GM23248 (cell line): Measurements from ENCODE around the gene GNE. TPM values are rescaled to one million over a fixed set of nuclear protein-coding genes. Genes with fewer than 3 reads are reported as not detected.

Experiments used
- DNase-seq: peaks from one replicate; pipeline ENCODE4 v3.0.0-alpha.2; 2015
- H2AFZ ChIP-seq: fragments of 200-600 bp; sonication (generic); 2 replicates; pipeline ENCODE4 v1.6.1; 2016; ENCODE audit warnings: antibody characterized with exemption
- H3F3A ChIP-seq: fragments of 200-600 bp; sonication (generic); 2 replicates; pipeline ENCODE4 v1.6.1; 2016; ENCODE audit warnings: mild to moderate bottlenecking, antibody characterized with exemption, mixed run types; ENCODE audit not compliant: insufficient read depth
- H3K27ac ChIP-seq: fragments of 200-600 bp; sonication (generic); 2 replicates; pipeline ENCODE4 v1.5.1; 2016; ENCODE audit warnings: mild to moderate bottlenecking
- H3K27me3 ChIP-seq: fragments of 200-600 bp; sonication (generic); replicated peaks from 2 replicates; pipeline ENCODE4 v1.6.1; 2016; ENCODE audit warnings: mild to moderate bottlenecking; ENCODE audit not compliant: insufficient read depth
- H3K36me3 ChIP-seq: fragments of 200-600 bp; sonication (generic); 2 replicates; pipeline ENCODE4 v1.6.1; 2016; ENCODE audit warnings: low read depth, mild to moderate bottlenecking
- H3K4me1 ChIP-seq: fragments of 200-600 bp; sonication (generic); 2 replicates; pipeline ENCODE4 v1.6.1; 2016; ENCODE audit warnings: mild to moderate bottlenecking; ENCODE audit not compliant: insufficient read depth
- H3K4me2 ChIP-seq: fragments of 200-600 bp; sonication (generic); one replicate; pipeline ENCODE4 v1.6.1; 2016; ENCODE audit warnings: mild to moderate bottlenecking; ENCODE audit not compliant: unreplicated experiment
- H3K4me3 ChIP-seq: fragments of 200-600 bp; sonication (generic); 2 replicates; pipeline ENCODE4 v1.5.1; 2016; ENCODE audit warnings: mild to moderate bottlenecking
- H3K79me2 ChIP-seq: fragments of 200-600 bp; sonication (generic); 2 replicates; pipeline ENCODE4 v1.6.1; 2016; ENCODE audit warnings: mild to moderate bottlenecking; ENCODE audit not compliant: insufficient read depth
- H3K9ac ChIP-seq: fragments of 200-600 bp; sonication (generic); 2 replicates; pipeline ENCODE4 v1.6.1; 2016; ENCODE audit warnings: mild to moderate bottlenecking
- H3K9me2 ChIP-seq: fragments of 200-600 bp; sonication (generic); 2 replicates; pipeline ENCODE4 v1.6.1; 2016; ENCODE audit warnings: mixed run types, mild to moderate bottlenecking, moderate library complexity; ENCODE audit not compliant: insufficient read depth
- H3K9me3 ChIP-seq: fragments of 200-600 bp; sonication (generic); one replicate; pipeline ENCODE4 v1.6.1; 2017; ENCODE audit warnings: low read depth
- H4K20me1 ChIP-seq: fragments of 200-600 bp; sonication (generic); 2 replicates; pipeline ENCODE4 v1.6.0; 2016; ENCODE audit not compliant: insufficient read depth
- EZH2 ChIP-seq: fragments of 200-600 bp; sonication (generic); IDR thresholded peaks from 2 replicates; pipeline ENCODE4 v1.6.1; 2018; ENCODE audit warnings: antibody characterized with exemption, mild to moderate bottlenecking; ENCODE audit not compliant: insufficient read depth, poor library complexity, severe bottlenecking
- EZH2phosphoT487 ChIP-seq: fragments of 200-600 bp; sonication (generic); IDR thresholded peaks from 2 replicates; pipeline ENCODE4 v1.6.1; 2018; ENCODE audit warnings: antibody characterized with exemption, moderate library complexity, mild to moderate bottlenecking, low read depth; ENCODE audit not compliant: insufficient read depth
- WGBS, 2 experiments: methylation state at CpG; one replicate each; pipeline ENCODE4 v1.1.6; 2015 to 2017; ENCODE audit warnings: low lambda C conversion rate in 2 of 2, low coverage in 1 of 2; ENCODE audit errors: missing lambda C conversion rate in 2 of 2; 5-methylcytosine and 5-hydroxymethylcytosine counted together
- in situ Hi-C: fragments of 300-500 bp; cut with MboI; formaldehyde crosslinking; loops from 2 replicates; pipeline ENCODE4 v1.15.0; 2020
- polyA plus RNA-seq: library from polyadenylated mRNA; unstranded; fragments of >200 nt; fragmentation: Nextera tagmentation; extraction: Ambion mirVana; gene quantifications from 2 replicates; pipeline ENCODE4 v1.2.1, GENCODE V29; 2016
- total RNA-seq: library from RNA; depleted of rRNA; stranded (reverse); fragments of >200 nt; shearing (Covaris generic); gene quantifications from 2 replicates; pipeline ENCODE4 v1.2.3, GENCODE V29; 2014

GNE gene
- total and polyA plus RNA-seq, 2 experiments from 2014 or later, result 6.2 to 22.4 TPM

DNA sequence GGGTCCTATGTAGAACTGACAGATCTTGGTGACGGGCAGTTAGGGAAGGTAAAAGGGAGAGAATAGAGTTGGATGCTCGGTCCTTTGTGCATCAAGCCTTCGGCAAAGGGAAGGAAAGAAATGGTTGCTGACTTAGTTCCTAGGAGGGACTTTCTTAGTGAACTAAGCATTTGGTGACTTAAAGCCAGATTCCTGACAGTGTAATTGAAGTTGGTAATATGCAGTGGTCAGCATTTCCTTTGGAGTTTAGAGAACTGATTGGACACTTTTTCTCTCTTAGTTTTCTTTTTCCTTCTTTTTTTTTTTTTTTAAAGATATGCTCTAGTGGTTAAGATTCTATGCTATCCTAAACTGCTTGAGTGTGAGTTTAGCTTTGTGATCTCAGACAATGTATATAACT is 65.2 kb downstream of the GNE start:
- no peaks in the 10 kb centered on the region for H3K27me3 ChIP-seq
- H3K27ac ChIP-seq, result no peak overlapping the region
- H3K4me1 ChIP-seq, result peaks cover 42% of the 10 kb centered on the region
- H3K9me3 ChIP-seq, result no peaks in the 10 kb centered on the region
- H3K9ac ChIP-seq, result peak overlapping the region; percentile 90
- peak overlapping the region; percentile 81 for H3K4me2 ChIP-seq
- peaks cover 5% of the 10 kb centered on the region; the same call in 1 of the 2 replicates for H3K36me3 ChIP-seq
- H4K20me1 ChIP-seq, result peaks cover 26% of the 10 kb centered on the region
- DNase-seq, result peak; percentile 43
- H3K79me2 ChIP-seq, result peaks cover 73% of the 10 kb centered on the region
- in situ Hi-C loops, result no loop called here
- H3K9me2 ChIP-seq, result no peaks in the 10 kb centered on the region
- TF ChIP-seq EZH2, result no peak
- H2AFZ ChIP-seq, result no peak overlapping the region
- H3K4me3 ChIP-seq, result peak overlapping the region; percentile 93
- H3F3A ChIP-seq, result peaks cover 17% of the 10 kb centered on the region
- WGBS, 2 experiments, result 51% methylated on average over 3 of the region's 3 CpGs

DNA sequence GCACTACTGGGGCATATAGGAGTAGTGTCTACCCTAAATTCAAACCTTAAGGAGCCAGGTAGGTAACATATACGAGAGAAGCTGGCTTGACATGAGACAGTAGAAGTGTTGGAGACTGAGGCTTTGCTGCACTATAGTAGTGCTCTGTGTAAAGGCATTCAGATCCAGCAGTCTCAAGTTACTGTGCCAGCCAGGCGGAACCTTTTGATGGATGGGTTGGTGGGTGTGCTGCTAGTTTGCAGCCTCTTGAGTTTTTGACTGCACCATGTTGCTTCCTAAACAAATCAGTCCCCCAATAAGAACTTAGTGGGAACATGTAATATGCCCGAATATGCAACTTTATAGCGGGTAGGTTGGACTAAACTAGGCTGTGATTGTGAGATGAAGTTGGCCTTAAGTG is 66.1 kb downstream of the GNE start:
- in situ Hi-C loops, result no loop called here
- Histone ChIP-seq H3K4me2 (peak overlapping the region; percentile 81), H3K27ac (no peak overlapping the region), H3K4me1 (peaks cover 48% of the 10 kb centered on the region), H2AFZ (no peak overlapping the region), H3K36me3 (no peaks in the 10 kb centered on the region), H3K4me3 (peak overlapping the region; percentile 93), H3K79me2 (peaks cover 65% of the 10 kb centered on the region), H3K9ac (peak overlapping the region; percentile 90), H4K20me1 (peaks cover 21% of the 10 kb centered on the region), H3K9me2 (no peaks in the 10 kb centered on the region), H3K27me3 (no peaks in the 10 kb centered on the region), H3K9me3 (no peaks in the 10 kb centered on the region), H3F3A (peaks cover 26% of the 10 kb centered on the region)
- TF ChIP-seq EZH2phosphoT487 (no peak), EZH2 (no peak)
- WGBS, 2 experiments, result 28 to 33% methylated on average over 4 of the region's 4 CpGs
- DNase-seq, result peak; percentile 29

DNA sequence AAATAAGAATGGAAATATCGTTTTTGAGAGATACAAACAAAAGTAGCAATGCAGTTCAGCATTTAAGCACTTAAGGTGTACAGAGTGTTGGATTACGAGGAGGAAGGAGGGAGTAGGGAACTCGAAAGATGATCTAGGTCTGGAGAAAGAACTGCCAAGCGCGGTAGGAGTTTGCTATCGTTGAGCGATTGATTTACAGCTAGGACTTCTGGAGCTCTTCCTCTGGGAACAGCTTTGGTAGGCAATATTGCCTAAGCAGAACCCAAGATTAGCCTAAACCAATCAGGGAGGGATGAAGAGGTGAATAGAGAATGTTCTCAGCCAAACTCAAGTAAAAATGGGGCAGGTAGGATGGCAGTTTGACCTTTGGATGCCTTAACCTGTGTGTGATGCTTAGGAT is 66.6 kb downstream of the GNE start:
- H3K36me3 ChIP-seq, result no peaks in the 10 kb centered on the region
- peaks cover 30% of the 10 kb centered on the region for H3F3A ChIP-seq
- peak overlapping the region; percentile 90 for H3K9ac ChIP-seq
- peak overlapping the region; percentile 81 for H3K4me2 ChIP-seq
- in situ Hi-C loops, result no loop called here
- H3K27ac ChIP-seq, result peak overlapping the region; percentile 66
- H3K4me3 ChIP-seq, result peak overlapping the region; percentile 93
- H3K9me3 ChIP-seq, result no peaks in the 10 kb centered on the region
- TF ChIP-seq EZH2, result no peak
- no peak for TF ChIP-seq EZH2phosphoT487
- H3K79me2 ChIP-seq, result peaks cover 59% of the 10 kb centered on the region
- H3K4me1 ChIP-seq, result peaks cover 52% of the 10 kb centered on the region
- H2AFZ ChIP-seq, result peak overlapping the region; percentile 81
- no peaks in the 10 kb centered on the region for H3K27me3 ChIP-seq
- no peaks in the 10 kb centered on the region for H3K9me2 ChIP-seq
- DNase-seq, result peak; percentile 33
- peaks cover 21% of the 10 kb centered on the region for H4K20me1 ChIP-seq
- 1 to 2% methylated on average over 7 of the region's 7 CpGs for WGBS, 2 experiments

DNA sequence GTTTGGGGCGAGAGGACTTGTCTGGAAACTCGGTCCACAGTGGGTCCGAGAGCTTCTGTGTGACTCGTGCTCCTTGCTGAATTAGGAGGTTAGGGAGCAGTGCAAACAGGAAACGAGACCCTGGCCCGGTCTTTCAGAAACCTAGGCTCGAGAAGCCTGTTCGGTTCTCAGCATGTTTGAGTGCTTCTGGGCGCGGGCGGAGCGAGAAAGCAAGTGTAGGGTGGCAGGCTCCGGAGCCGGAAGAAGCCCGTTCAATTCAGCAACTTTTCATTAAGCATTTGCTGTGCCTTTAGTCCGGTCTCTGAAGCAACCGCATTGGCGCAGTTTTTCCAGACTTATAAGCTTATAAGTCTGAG is 67.0 kb downstream of the GNE start:
- peak overlapping the region; percentile 81 for H3K4me2 ChIP-seq
- H3K79me2 ChIP-seq, result peaks cover 55% of the 10 kb centered on the region
- peaks cover 30% of the 10 kb centered on the region for H3F3A ChIP-seq
- H3K36me3 ChIP-seq, result no peaks in the 10 kb centered on the region
- H3K4me1 ChIP-seq, result peaks cover 52% of the 10 kb centered on the region
- H3K9ac ChIP-seq, result peak overlapping the region; percentile 90
- peak overlapping the region; percentile 81 for H2AFZ ChIP-seq
- in situ Hi-C loops, result no loop called here
- DNase-seq, result peak; percentile 73
- H3K9me2 ChIP-seq, result no peaks in the 10 kb centered on the region
- H3K4me3 ChIP-seq, result peak overlapping the region; percentile 93
- no peaks in the 10 kb centered on the region for H3K27me3 ChIP-seq
- no peak for TF ChIP-seq EZH2
- TF ChIP-seq EZH2phosphoT487, result no peak
- peaks cover 21% of the 10 kb centered on the region for H4K20me1 ChIP-seq
- peak overlapping the region; percentile 66 for H3K27ac ChIP-seq
- 1% methylated on average over 16 to 18 of the region's 18 CpGs for WGBS, 2 experiments
- H3K9me3 ChIP-seq, result no peaks in the 10 kb centered on the region
